BLaER1 treated with 17β-estradiol and CSF1 and Interleukin-3, amounts not matched to agents 10 nM and 100 nM (cell line): ENCODE data around the gene NUF2.

Source experiments
- H3K27ac ChIP-seq, 11 experiments: shearing (Covaris generic); formaldehyde crosslinking; 2 replicates each; pipeline ENCODE4 v1.8.1; 2022
- H3K27me3 ChIP-seq, 11 experiments: shearing (Covaris generic); formaldehyde crosslinking; 2 replicates each; pipeline ENCODE4 v1.8.1; 2022
- H3K36me3 ChIP-seq, 11 experiments: shearing (Covaris generic); formaldehyde crosslinking; 2 replicates each; pipeline ENCODE4 v1.8.1; 2022
- H3K4me1 ChIP-seq, 10 experiments: shearing (Covaris generic); formaldehyde crosslinking; 2 replicates each; pipeline ENCODE4 v1.8.1; 2022
- H3K4me2 ChIP-seq, 11 experiments: shearing (Covaris generic); formaldehyde crosslinking; 2 replicates each; pipeline ENCODE4 v1.8.1; 2022
- H3K4me3 ChIP-seq, 10 experiments: shearing (Covaris generic); formaldehyde crosslinking; 2 replicates each; pipeline ENCODE4 v1.8.1; 2022
- H3K9ac ChIP-seq, 11 experiments: shearing (Covaris generic); formaldehyde crosslinking; 2 replicates each; pipeline ENCODE4 v1.8.1; 2022
- H3K9me3 ChIP-seq, 11 experiments: shearing (Covaris generic); formaldehyde crosslinking; replicated peaks in 1 of 11; 2 replicates each; pipeline ENCODE4 v1.8.1; 2022
- H4K20me1 ChIP-seq, 11 experiments: shearing (Covaris generic); formaldehyde crosslinking; 2 replicates each; pipeline ENCODE4 v1.8.1; 2022
- Cebpa-rat ChIP-seq, 11 experiments: shearing (Covaris generic); IDR thresholded peaks; 2 replicates each; pipeline ENCODE4 v1.8.1; 2022

NUF2 gene

DNA sequence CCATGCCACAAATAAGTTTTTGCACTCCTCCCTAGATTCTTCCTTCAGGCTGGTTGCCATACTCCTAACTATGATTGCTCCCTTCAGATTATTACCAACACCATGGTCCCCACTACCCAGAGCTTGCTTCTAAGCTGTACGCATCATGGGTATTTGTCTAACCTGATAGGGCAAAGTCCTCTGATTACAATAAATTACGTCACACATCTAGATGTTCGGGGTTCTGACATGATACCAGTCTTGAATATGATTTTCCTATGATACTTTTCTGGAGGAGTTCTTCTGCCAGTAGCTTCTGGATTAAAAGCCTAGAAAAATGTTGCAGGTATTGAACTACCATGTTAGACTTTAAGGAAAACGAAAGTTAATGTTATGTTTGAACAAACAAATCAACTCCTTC, 67.2 kb downstream of the NUF2 start:
- no peaks in the 10 kb centered on the region for H4K20me1 ChIP-seq
- H3K27me3 ChIP-seq, result no peaks in the 10 kb centered on the region
- H3K4me2 ChIP-seq, result no peak overlapping the region
- no peak for TF ChIP-seq Cebpa-rat (IDR thresholded peaks at IDR 0.05)
- H3K27ac ChIP-seq, result no peak overlapping the region
- no peaks in the 10 kb centered on the region for H3K9me3 ChIP-seq
- H3K36me3 ChIP-seq, result no peaks in the 10 kb centered on the region
- H3K4me1 ChIP-seq, result no peaks in the 10 kb centered on the region
- H3K4me3 ChIP-seq, result no peak overlapping the region
- H3K9ac ChIP-seq, result no peak overlapping the region

DNA sequence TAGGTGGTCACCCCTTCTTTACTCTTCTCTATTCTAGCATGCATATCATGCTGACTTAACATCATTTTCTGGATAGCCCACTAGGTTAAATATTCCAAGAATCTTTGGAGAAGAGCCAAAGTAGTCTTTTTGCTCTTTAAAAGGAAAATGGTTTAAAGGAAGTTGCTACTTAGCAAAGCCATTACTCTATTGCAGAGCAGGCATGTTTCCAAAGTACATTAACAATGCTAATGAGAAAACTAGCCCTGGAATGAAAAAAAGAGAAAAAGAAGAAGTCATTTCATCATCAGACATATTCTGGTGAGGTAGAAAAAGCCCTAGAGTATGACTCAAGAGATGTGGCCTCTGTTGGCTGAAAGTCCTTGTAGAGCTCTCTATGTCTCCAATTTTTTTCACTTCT, 74.0 kb downstream of the NUF2 start:
- no peaks in the 10 kb centered on the region for H3K9me3 ChIP-seq
- H3K4me3 ChIP-seq, result no peak overlapping the region
- H3K27me3 ChIP-seq, result no peaks in the 10 kb centered on the region
- TF ChIP-seq Cebpa-rat (IDR thresholded peaks at IDR 0.05), result no peak
- no peaks in the 10 kb centered on the region for H3K36me3 ChIP-seq
- H3K9ac ChIP-seq, result no peak overlapping the region
- H4K20me1 ChIP-seq, result no peaks in the 10 kb centered on the region
- H3K4me1 ChIP-seq, result peaks cover 0 to 11% (median 0%) of the 10 kb centered on the region in 10 experiments; a peak in 4 of 20 replicates
- no peak overlapping the region for H3K27ac ChIP-seq
- H3K4me2 ChIP-seq, result peak overlapping the region in 2 of 11 experiments; percentile 36 to 44; a peak in 1 of 22 replicates

DNA sequence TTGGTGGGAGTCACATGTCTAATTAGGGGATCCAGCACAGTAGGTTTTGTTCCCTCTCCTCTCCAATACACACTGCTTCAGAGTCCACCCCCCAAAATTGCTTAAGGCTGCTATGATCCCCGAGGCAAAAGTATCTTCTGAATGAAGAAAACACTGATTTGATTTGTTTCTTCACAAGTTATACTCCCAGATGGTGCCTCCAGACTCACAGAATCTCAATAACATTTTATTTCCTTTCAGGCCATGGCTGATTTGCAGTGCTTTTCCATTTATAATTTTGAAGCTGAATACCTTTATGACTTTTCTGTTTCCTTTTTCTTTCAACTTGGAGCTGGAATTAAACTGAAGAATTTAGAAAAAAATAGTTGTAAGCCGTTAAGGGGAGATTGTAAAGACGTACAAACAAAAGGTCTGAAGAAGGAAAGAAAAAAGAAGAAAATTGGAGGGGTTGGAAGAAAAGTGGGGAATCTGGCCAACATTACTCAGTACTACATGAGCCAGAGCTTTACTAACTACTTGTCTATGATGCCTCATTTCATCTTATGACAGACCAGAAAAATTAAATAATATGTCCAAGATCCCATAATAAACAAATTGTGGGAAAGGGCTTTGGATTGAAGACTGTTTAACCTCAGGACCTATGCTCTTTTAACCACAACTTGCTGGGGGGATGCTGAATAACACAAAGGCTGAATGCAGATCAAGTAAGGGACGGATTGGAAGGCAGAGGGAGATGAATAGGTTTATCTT, 75.9 kb downstream of the NUF2 start:
- H3K36me3 ChIP-seq, result no peaks in the 10 kb centered on the region
- no peaks in the 10 kb centered on the region for H3K9me3 ChIP-seq
- no peak for TF ChIP-seq Cebpa-rat (IDR thresholded peaks at IDR 0.05)
- no peak overlapping the region for H3K4me2 ChIP-seq
- H3K27ac ChIP-seq, result no peak overlapping the region
- H3K4me3 ChIP-seq, result no peak overlapping the region
- no peaks in the 10 kb centered on the region for H3K27me3 ChIP-seq
- H4K20me1 ChIP-seq, result no peaks in the 10 kb centered on the region
- H3K9ac ChIP-seq, result no peak overlapping the region
- peaks cover 0 to 11% (median 0%) of the 10 kb centered on the region in 10 experiments; a peak in 4 of 20 replicates for H3K4me1 ChIP-seq

DNA sequence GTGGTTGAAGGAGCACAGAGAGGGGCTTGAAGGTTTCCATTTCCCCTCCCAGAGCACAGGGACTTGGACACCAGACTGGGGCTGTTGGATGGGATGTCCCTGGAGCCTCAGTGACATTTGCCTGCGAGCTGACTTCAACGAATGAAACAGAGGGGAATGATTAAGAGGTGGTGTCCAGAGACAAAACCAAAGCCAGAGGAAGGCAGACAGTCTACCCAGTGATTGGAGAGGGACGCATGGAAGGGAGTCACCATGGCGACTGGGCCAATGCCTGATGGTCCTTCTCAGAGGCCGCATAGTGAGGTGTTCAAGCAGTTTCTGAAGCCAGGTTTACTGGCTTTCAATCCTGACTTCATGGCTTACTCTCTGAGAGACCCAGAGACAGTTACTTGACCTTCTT, 77.2 kb downstream of the NUF2 start:
- Histone ChIP-seq H3K36me3 (no peaks in the 10 kb centered on the region), H3K4me1 (peaks cover 0 to 11% (median 0%) of the 10 kb centered on the region in 10 experiments; a peak in 4 of 20 replicates), H3K9ac (no peak overlapping the region), H3K4me2 (no peak overlapping the region), H3K27ac (no peak overlapping the region), H3K9me3 (no peaks in the 10 kb centered on the region), H4K20me1 (no peaks in the 10 kb centered on the region), H3K4me3 (no peak overlapping the region), H3K27me3 (no peaks in the 10 kb centered on the region)
- no peak for TF ChIP-seq Cebpa-rat (IDR thresholded peaks at IDR 0.05)

DNA sequence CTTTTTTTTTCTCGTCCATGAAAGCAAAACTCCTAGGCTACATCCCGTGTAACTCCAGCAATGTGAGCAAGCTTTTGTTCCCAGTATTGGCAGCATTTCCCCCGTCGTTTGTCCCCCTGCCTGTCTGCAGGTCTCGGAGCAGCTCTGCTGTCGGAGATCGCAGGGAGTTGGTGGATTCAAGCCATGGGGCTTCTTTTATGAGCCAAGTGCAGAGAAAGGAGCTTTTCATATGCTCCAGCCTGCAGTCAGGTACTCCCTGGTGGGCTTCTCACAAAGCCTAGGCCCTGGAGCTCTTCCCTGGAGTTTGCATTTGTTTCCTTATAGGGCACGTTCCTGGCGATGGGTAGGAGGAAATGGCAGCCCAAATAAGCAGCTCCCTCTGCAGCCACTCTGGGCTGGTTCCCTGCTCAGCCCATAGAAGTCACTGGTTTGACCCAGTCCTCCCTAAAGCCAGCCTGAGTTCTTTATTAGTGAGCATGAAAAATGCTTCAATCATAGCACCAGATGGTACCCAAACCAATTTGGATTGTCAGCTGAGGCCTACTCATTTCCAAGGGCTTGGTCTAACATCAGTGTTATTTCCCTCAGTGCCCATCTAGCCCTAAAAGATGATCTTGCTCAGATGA, 78.3 kb downstream of the NUF2 start:
- Histone ChIP-seq H3K9ac (no peak overlapping the region), H3K9me3 (no peaks in the 10 kb centered on the region), H3K4me2 (no peak overlapping the region), H3K27ac (no peak overlapping the region), H3K4me1 (peaks cover 0 to 11% (median 0%) of the 10 kb centered on the region in 10 experiments; a peak in 4 of 20 replicates), H3K4me3 (no peak overlapping the region), H4K20me1 (no peaks in the 10 kb centered on the region), H3K27me3 (no peaks in the 10 kb centered on the region), H3K36me3 (no peaks in the 10 kb centered on the region)
- no peak for TF ChIP-seq Cebpa-rat (IDR thresholded peaks at IDR 0.05)

DNA sequence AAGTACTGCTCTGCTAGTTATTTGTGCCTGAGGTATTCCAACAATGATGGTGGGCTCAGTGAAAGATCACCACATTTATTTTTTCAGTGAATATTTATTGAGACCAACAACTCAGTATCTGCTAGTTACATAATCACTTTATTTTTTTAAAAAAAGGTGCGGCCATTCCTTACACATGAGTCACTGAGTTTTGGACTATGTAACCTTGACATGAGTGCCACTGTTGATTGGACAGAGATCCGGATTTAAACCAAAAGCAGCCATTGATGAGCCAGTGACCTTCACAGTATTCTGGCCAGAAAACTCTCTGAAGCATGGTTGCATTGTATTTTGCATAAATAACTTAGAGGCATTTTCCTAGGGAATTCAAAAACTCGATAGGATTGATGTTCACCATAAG, 79.5 kb downstream of the NUF2 start:
- Histone ChIP-seq H3K9me3 (no peaks in the 10 kb centered on the region), H3K4me2 (no peak overlapping the region), H3K36me3 (no peaks in the 10 kb centered on the region), H3K9ac (no peak overlapping the region), H3K4me3 (no peak overlapping the region), H3K27ac (no peak overlapping the region), H4K20me1 (no peaks in the 10 kb centered on the region), H3K27me3 (no peaks in the 10 kb centered on the region), H3K4me1 (peaks cover 0 to 4% (median 0%) of the 10 kb centered on the region in 10 experiments; a peak in 4 of 20 replicates)
- TF ChIP-seq Cebpa-rat (IDR thresholded peaks at IDR 0.05), result no peak
